ENCODE results near the gene UBE2J2.

GRCh38 chr1:1259951-1260600 lies 13.6 kb downstream of the UBE2J2 start:
- TF ChIP-seq CTCF (IDR thresholded peaks at IDR 0.05) (no peak), POLR2A (IDR thresholded peaks at IDR 0.05) (no peak)
